Measurements from ENCODE around the gene KIF16B.

Gene KIF16B

GRCh38 chr20:16590041-16590633 lies 16.9 kb upstream of the KIF16B start:
- H3K4me3 ChIP-seq (ENCODE audit: low read depth, low read length), result no peak overlapping the region
- no peak for TF ChIP-seq CTCF (IDR thresholded peaks at IDR 0.05; ENCODE audit: insufficient read depth, low read depth, low read length, missing control alignments)

DNA sequence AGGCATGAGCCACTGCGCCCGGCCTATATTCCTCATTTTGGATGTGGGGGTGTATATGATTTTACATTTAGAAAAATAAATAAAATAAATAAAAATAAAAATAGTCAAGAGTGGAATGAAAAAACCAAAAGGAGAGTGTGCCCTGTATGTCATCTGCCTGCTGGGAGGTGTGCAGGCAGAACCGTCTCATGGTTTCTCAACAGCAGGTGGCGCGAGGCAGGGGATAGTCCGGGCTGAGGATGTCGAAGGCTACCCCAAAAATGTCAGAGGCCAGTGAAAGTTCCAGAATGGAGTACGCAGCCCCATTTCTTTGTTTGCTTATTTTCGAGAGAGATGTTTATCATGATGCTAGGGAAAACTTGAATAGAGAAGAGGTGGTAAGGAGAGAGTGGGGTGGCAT lies 16.4 kb upstream of the KIF16B start:
- DNase-seq (ENCODE audit: low read depth), result no peak
- no peak for TF ChIP-seq CTCF (IDR thresholded peaks at IDR 0.05; ENCODE audit: insufficient read depth, low read depth, low read length, missing control alignments)
- no peak overlapping the region for H3K4me3 ChIP-seq (ENCODE audit: low read depth, low read length)

More at GRCh38 chr20:16590041-16590633, 16.9 kb upstream of the KIF16B start:
- no peak for DNase-seq (ENCODE audit: low read depth)

GRCh38 chr20:16588241-16588640 lies 15.0 kb upstream of the KIF16B start:
- no peak overlapping the region for H3K4me3 ChIP-seq (ENCODE audit: low read depth, low read length)
- TF ChIP-seq CTCF (IDR thresholded peaks at IDR 0.05; ENCODE audit: insufficient read depth, low read depth, low read length, missing control alignments), result no peak
- DNase-seq (ENCODE audit: low read depth), result no peak

DNA sequence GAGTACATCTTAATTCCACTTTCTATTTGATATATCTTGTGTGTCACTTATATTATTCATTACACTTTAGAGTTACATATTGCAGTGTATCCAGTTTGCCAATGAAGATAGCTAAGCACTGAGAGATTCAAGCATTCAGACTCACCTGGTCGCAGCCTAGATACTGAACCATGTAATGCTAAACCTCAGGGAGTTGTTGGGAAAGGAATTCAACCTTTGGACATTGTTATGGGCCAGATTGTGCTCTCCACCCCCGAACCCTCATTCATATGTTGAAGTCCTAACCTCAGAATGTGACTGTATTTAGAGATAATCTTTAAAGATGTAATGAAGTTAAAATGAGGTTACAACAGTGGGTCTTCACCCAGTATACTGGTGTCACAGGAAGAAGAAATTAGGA lies 13.8 kb upstream of the KIF16B start:
- no peak overlapping the region for H3K4me3 ChIP-seq (ENCODE audit: low read depth, low read length)
- no peak for TF ChIP-seq CTCF (IDR thresholded peaks at IDR 0.05; ENCODE audit: insufficient read depth, low read depth, low read length, missing control alignments)
- DNase-seq (ENCODE audit: low read depth), result no peak

DNA sequence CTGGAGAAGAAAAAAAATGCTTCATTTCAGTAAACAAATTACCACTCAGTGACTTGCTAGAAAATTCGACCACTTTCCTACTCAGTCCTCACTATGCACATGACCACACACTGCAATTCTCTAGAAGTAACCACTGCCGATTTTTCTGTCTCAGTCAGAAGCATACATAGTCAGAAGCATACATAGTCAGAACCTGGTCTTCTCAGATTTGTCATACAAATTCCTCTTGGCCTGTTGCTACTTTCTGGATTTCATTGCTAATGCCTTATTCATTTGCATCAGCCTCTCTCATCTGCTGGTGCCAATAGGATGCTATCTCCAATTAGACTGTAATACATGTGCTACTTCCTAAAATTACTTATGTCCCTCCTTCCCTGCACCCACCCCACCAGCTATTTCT lies 10.2 kb upstream of the KIF16B start:
- H3K4me3 ChIP-seq (ENCODE audit: low read depth, low read length), result no peak overlapping the region
- TF ChIP-seq CTCF (IDR thresholded peaks at IDR 0.05; ENCODE audit: insufficient read depth, low read depth, low read length, missing control alignments), result no peak
- DNase-seq (ENCODE audit: low read depth), result no peak

DNA sequence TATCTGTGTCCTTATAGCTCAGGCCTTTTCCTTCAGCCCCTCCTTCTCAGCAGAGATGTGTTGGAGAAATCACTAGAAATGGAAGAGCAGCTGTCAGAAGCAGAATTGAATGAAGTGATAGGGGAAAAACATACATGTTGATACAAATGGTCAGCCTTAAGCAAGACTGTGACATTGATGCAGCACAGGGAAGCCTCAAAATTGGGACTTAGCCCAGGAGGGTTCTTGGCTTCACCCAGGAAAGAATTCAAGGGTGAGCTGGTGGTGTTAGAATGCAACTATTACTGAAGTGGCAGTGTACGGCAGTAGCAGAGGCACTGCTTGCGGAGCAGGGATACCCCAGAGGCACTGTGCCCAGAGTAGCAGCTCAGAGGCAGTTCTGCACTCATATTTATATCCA lies 8.0 kb upstream of the KIF16B start:
- no peak overlapping the region for H3K4me3 ChIP-seq (ENCODE audit: low read depth, low read length)
- no peak for DNase-seq (ENCODE audit: low read depth)
- TF ChIP-seq CTCF (IDR thresholded peaks at IDR 0.05; ENCODE audit: insufficient read depth, low read depth, low read length, missing control alignments), result no peak

- H3K4me3 ChIP-seq (ENCODE audit: low read depth, low read length), result no peak overlapping the region
- TF ChIP-seq CTCF (IDR thresholded peaks at IDR 0.05; ENCODE audit: insufficient read depth, low read depth, low read length, missing control alignments), result no peak
- no peak for DNase-seq (ENCODE audit: low read depth)
Observed at GRCh38 chr20:16580620-16581019, 7.4 kb upstream of the KIF16B start.
